ENCODE results near the gene CAMTA1. TPM values are rescaled to one million over a fixed set of nuclear protein-coding genes. Genes with fewer than 3 reads are reported as not detected.

CAMTA1 gene
- total and polyA plus RNA-seq, 9 of the 15 experiments (the other 6 are each of a cell fraction or from before 2014, with no cell fraction given), result 43.9 to 161 (median 65.9) TPM

DNA sequence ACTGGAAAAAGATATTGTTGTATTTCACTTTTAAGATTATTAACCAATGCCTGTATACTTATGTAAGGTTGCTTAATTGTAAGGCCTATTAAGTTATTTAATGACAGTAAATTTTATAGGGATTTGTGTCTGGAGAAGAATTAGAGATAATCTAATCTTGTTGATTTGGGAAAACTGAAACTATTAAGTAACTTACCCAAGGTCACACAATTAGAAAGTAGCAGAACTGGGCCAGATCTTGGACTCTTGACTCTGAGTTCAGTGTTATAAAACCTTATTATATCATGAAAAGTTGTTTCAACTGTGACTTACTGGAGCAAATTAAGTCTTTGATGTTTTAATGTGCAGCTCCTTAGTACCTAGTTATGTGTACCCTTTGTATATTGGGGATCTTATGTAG, 38.5 kb downstream of the CAMTA1 start (continued):
- no peak for TF ChIP-seq AFF4 (CRISPR knock-in tag; IDR thresholded peaks at IDR 0.05)
- no peak for TF ChIP-seq CREM (IDR thresholded peaks at IDR 0.05; ENCODE audit: low read depth)
- no peak for TF ChIP-seq BRD9 (IDR thresholded peaks at IDR 0.05; ENCODE audit: low read depth, partially characterized antibody)
- no peak for TF ChIP-seq NEUROD1 (IDR thresholded peaks at IDR 0.05; ENCODE audit: borderline replicate concordance, low read depth, low read length, partially characterized antibody)
- TF ChIP-seq RREB1 (CRISPR knock-in tag; IDR thresholded peaks at IDR 0.05), result no peak
- TF ChIP-seq AFF1 (IDR thresholded peaks at IDR 0.05; ENCODE audit: low read depth in 1 of 2, partially characterized antibody in 2 of 2), result no peak
- no peak for TF ChIP-seq KAT8 (IDR thresholded peaks at IDR 0.05; ENCODE audit: low read depth)
- no peak for TF ChIP-seq SIRT6 (IDR thresholded peaks at IDR 0.05; ENCODE audit: low read depth, low read length)
- TF ChIP-seq KHSRP (IDR thresholded peaks at IDR 0.05), result no peak
- no peak for TF ChIP-seq HDAC1 (IDR thresholded peaks at IDR 0.05)
